HG02885 (cell line): ENCODE data around the gene CACNG7.
A peak's percentile ranks its signal among the peaks of the same experiment; 100 is the strongest.
"Not testable (repeated sequence)": the region's sequence is repeated elsewhere in the genome, so short reads cannot be mapped to it uniquely, and the experiment has no call there.

Experiments
- ATAC-seq: cut with Tn5 transposase; IDR thresholded peaks from one replicate; pipeline ENCODE4 v1.9.1; 2021; ENCODE audit warnings: mild to moderate bottlenecking; ENCODE audit not compliant: unreplicated experiment, poor library complexity

The CACNG7 gene, protein sequence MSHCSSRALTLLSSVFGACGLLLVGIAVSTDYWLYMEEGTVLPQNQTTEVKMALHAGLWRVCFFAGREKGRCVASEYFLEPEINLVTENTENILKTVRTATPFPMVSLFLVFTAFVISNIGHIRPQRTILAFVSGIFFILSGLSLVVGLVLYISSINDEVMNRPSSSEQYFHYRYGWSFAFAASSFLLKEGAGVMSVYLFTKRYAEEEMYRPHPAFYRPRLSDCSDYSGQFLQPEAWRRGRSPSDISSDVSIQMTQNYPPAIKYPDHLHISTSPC

DNA sequence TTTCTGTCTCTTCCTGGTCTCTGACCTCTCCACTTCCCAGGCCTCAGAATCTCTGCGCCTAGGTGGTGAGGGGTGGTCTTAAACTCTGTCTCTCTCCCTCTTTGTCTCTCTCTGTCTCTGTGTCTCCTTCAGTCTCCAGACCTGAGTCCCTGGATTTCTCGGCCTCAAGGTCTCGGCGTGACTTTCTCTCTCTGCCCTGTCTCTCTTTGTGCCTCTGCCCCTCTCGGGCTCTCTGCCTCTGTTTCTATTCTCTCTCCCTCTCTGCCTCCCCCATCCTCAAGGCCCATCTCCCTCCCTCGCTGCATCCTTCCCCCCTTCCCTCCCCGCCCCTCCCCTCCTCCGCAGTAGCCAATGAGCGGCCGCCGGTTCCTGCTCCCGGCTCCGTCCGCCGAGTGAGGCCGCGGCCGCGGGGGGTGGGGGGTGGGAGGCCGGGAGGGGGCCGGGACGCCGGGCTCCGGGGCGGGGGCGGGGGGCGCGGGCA lies at the start of gene CACNG7:
Gene CACNG7, plus strand, starts transcription at position 344 of the 481 bp plus-strand sequence. CDS start 3,554 bp downstream, outside the sequence.
- ATAC-seq: no peak

DNA sequence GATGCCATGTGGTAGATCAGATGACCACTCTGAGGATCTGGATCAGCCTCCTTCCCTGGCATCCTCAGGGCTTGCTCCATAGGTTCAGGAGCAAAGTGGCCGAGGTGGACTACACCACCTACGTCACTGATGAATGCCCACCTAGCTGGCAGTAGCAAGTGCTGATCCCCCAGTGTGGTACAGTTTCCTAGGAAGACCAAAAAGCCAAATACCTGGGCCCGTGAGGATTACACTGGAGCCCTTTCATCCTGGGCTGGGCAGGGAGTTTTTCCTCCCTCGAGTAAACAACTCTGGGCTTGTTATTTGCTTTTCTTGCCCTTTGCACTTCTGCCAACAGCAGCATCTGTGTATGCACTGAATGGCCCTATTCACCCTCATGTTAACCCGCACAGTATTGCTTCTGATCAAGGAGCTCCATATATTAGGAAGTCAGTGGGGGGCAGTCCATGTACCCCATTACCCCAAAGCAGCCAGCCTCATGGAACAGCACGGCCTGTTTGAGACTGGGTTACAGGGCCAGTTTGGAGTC lies 44.7 kb upstream of the CACNG7 start:
- ATAC-seq: no peak

DNA sequence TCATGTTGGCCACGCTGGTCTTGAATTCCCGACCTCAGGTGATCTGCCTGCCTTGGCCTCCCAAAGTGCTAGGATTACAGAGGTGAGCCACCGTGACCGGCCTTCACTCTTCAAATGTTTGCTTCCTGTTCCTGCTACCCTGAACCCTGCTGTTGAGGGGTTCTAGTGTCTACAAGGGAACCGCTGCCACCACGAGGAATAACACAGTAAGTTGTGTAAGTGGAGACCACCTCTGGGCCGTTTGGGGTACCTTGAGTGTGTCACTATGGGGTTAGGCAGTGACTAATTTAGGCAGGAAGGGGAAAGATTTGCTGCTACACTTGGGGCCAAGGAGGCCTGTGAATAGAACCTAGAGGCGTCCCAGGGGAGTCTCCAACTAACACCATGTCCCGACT lies 43.6 kb upstream of the CACNG7 start:
- ATAC-seq: no peak

DNA sequence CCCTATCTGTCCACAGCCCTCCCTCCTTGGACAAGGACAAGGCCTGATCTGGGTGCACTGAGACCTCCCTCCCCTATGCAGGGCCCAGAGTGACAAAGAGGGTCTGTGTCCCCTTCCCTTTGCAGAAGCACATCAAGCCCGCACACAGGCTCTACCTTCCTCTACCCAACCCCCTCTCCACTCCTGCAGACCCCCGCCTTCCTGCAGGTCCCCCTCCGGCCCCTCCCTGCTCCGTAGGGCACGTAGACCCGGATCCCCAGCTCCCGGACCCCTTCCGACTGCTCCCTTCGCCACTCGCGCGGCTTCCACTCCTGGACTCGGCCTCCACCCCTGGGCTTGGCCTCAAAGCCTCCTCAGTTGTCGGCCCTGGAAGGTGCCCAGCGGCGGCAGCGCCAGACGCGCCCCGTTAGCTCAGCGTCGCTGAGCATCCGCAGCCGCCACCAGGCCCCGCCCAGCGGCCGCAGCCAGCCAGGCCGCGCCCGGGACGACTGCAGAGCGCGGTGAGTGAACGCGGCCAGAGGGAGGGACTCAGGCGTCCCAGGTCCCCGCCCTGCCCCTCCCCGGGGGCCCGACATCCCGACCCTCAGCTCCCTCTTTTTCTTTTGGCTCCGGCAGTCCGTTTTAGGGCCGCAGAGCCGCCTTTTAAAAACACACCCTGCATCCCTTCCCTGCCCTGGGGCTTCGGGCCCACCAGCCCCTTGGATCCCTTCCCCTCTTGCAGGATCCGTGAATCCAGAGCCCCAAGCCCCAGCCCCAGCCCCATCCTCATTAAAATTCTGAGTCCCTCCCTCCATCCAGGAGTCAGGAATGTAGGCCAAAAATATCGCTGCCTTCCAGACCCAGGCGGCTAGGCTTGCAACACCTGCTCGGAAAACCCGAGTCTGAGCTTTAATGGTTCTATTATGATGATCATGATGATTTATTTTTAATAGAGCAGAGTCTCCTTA lies 42.9 kb upstream of the CACNG7 start:
- ATAC-seq: no peak

DNA sequence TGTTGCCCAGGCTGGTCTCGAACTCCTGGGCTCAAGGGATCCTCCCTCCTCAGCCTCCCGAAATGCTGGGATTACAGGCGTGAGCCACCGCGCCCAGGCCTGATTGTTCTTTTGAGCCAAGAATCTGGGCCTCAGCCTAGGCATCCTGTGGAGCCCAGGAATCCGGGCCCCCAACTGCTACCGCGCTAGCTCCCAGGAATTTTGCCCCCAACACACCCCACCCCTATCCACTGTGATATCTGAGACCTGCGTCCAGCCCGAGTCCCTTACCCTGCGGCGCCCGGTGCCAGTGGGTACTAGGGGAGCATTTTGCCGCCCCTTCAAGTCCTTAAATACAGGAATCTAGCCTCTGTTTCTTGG lies 42.2 kb upstream of the CACNG7 start:
- ATAC-seq: no peak

DNA sequence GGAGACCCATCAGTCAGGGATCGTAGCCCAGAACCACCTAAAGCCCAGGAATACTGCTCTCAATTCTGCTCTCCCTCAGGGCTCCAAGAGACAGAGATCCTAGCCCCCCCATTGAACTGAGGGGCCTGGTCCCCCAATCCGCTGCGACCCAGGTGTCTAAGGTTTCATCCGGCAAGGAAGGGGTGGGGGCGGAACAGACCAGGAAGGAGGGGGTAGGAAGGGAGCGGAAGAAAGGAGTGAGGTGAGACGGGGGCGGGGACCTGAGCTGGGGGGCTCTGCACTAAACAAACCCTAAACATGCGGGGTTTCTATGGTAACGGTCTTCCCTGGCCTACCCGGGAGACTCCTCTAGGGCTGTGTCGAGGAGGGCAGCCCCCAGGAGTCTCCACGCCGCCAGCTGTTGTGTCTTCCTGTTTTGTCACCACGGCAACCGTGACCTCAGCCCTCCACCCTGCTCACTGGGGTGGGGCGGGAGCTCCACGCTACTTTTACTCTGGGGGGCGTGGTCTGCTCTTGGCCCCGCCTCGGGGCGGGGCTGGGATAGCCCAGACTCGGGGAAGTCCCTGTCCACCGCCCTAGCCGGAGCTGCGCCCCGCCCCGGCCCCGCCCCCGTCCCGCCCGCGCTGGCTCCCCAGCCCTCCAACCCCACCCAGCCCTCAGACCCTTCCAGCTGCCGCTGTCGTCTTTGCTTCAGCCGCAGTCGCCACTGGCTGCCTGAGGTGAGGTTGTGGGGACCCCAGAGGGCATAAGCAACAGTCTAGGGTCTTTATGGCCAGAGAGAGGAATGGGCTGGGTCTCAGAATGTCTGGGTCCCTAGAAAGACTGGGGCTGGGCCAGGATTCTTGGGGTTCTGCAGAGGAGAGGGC lies 41.6 kb upstream of the CACNG7 start, which contains the start of gene MYADM:
Gene MYADM, plus strand, starts transcription at position 659 of the 866 bp plus-strand sequence. CDS start 5,647 bp downstream, outside the sequence.
- ATAC-seq: peak; percentile 41

DNA sequence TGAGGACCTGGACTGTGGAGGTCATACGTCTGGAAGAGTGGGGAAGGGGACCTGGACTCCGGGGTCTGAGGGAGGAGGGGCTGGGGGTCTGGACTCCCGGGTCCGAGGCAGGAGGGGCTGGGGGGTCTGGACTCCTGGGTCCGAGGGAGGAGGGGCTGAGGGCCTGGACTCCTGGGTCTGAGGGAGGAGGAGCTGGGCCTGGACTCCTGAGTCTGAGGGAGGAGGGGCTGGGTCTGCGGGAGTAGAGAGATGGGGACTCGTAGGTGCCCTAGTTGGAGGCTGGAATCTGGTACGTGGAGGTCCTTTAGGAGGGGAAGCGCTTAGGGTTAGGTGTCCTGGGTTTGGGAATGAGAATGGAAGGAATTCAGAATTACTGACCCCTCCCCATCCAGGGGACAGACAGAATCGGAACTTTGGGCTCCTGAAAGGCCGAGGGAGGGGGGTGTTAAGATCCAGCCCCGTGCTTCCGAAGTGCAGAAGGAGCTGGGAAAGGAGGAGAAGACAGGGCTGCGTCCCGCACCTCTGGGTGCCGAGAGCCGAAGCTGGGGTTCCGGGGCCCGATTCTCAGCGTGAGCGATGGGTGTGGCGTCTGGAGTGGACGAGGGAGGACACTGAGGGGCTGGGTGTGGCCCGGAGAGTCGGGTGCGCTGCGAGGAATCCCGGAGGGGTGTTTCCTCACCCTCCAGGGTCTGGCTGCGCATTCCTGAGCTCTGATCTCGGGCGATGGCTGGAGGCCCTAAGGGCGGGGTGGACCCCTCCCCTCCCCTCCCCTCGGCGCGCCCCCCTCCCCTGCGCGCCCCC lies 40.8 kb upstream of the CACNG7 start:
- no peak for ATAC-seq

DNA sequence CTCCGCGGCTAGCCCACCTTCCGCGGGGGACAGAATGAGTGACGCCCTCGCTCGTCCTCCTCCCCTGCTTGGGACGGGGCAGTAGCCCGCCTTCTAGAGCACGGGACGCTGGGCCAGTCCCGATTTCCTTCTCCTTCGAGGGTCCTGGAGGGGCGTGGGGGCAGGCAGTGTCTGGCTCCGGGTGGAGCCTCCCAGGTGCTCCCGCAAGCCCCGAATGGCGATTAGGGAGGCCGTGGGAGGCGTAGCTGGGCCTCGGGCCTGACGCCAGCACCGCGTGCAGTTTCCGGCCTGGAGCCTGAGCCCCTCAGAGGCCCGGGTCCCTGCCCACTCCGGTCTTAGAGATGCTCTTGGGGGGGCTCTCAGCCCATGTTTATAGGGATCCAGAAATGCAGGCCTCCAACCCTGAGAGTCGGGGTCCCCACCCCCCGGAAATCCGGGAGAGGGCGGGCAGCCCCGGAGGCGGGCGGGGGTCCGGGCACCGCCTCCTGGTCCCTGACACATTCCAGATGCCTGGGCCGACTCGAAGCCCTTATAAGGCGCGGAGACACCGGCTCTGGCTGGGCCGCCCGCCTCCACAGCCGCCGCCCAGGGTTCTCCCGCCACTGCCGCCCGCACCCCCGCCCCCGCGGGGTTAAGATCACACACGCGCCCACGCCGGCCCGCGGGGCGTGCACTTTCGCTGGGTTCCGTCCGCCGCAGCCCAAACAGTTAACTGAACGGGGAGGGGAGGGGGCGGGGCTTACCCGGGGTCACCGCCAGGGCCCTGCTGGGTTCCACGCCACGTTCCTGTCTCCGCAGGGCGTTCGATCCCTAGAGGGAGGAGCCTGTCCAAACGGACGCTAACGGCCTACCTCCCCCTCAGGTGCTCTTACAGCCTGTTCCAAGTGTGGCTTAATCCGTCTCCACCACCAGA lies 39.9 kb upstream of the CACNG7 start:
- ATAC-seq: no peak

DNA sequence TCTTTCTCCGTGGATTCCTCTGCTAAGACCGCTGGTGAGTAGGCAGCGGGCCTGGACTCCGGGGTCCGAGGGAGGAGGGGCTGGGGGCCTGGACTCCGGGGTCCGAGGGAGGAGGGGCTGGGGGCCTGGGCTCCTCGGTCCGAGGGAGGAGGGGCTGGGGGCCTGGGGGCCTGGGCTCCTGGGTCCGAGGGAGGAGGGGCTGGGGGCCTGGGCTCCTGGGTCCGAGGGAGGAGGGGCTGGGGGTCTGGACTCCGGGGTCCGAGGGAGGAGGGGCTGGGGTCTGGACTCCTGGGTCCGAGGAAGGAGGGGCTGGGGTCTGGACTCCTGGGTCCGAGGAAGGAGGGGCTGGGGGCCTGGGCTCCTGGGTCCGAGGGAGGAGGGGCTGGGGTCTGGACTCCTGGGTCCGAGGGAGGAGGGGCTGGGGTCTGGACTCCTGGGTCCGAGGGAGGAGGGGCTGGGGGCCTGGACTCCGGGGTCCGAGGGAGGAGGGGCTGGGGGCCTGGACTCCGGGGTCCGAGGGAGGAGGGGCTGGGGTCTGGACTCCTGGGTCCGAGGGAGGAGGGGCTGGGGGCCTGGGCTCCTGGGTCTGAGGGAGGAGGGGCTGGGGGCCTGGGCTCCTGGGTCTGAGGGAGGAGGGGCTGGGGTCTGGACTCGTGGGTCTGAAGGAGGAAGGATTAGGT lies 39.1 kb upstream of the CACNG7 start:
- ATAC-seq: not testable (repeated sequence)

DNA sequence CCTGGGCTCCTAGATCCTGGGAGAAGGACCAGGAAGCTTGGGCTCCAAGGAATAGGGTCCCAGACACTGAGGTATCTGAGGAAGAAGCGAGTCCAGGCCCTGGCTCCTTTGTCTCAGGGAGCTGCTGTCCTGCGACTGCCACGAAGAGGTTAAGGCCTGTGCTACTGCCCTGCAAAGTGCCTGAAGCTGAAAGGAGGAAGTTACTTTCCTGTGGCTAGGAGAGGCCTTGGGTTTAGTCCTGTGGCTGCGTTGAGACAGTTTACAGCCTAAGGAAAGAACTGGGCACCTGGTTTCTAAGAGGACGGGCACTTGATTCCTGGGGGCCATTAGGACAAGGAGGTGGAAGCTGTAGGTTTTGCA lies 38.6 kb upstream of the CACNG7 start:
- no peak for ATAC-seq

DNA sequence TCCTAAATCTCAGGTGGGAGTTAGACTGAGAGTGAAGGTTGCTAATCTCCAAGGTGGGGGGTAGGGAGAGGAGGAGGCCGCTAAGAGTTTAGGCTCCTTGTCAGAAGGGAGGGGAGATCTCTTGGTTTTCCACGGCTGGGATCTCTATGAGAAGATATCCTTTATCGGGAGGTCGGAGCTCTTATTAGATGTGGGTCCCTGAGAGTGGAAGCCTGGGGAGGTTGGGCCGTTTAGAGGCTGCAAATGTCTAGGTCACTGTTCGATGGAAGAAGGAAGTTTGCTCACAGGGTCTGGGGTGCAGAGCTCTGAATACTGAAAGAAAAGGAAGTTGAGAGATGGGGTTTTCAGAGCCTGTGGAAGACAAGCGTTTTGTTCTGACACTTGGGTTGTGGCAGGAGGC lies 37.6 kb upstream of the CACNG7 start:
- ATAC-seq: no peak

DNA sequence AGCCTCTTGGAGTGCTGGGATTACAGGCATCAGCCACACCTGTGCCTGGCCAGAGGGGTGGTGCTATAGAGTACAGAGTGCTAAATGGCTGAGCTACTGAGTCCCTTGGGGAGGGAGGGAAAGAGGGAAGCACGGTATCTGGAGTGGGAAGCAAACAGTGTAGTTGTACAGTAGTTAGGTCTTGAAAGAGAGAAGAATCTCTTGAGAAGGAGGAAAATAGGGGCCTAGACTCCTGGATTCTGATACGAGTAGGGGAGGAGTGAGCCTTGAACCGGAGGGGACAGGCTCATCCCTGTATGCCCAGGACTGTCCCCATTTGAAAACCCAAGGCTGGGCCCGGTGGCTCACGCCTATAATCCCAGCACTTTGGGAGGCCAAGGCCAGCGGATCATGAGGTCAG lies 36.3 kb upstream of the CACNG7 start:
- no peak for ATAC-seq

DNA sequence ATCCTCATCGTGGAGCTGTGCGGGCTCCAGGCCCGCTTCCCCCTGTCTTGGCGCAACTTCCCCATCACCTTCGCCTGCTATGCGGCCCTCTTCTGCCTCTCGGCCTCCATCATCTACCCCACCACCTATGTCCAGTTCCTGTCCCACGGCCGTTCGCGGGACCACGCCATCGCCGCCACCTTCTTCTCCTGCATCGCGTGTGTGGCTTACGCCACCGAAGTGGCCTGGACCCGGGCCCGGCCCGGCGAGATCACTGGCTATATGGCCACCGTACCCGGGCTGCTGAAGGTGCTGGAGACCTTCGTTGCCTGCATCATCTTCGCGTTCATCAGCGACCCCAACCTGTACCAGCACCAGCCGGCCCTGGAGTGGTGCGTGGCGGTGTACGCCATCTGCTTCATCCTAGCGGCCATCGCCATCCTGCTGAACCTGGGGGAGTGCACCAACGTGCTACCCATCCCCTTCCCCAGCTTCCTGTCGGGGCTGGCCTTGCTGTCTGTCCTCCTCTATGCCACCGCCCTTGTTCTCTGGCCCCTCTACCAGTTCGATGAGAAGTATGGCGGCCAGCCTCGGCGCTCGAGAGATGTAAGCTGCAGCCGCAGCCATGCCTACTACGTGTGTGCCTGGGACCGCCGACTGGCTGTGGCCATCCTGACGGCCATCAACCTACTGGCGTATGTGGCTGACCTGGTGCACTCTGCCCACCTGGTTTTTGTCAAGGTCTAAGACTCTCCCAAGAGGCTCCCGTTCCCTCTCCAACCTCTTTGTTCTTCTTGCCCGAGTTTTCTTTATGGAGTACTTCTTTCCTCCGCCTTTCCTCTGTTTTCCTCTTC lies 35.1 kb upstream of the CACNG7 start:
- no peak for ATAC-seq

DNA sequence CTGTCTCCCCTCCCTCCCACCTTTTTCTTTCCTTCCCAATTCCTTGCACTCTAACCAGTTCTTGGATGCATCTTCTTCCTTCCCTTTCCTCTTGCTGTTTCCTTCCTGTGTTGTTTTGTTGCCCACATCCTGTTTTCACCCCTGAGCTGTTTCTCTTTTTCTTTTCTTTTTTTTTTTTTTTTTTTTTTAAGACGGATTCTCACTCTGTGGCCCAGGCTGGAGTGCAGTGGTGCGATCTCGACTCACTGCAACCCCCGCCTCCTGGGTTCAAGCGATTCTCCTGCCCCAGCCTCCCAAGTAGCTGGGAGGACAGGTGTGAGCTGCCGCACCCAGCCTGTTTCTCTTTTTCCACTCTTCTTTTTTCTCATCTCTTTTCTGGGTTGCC lies 34.5 kb upstream of the CACNG7 start:
- no peak for ATAC-seq

DNA sequence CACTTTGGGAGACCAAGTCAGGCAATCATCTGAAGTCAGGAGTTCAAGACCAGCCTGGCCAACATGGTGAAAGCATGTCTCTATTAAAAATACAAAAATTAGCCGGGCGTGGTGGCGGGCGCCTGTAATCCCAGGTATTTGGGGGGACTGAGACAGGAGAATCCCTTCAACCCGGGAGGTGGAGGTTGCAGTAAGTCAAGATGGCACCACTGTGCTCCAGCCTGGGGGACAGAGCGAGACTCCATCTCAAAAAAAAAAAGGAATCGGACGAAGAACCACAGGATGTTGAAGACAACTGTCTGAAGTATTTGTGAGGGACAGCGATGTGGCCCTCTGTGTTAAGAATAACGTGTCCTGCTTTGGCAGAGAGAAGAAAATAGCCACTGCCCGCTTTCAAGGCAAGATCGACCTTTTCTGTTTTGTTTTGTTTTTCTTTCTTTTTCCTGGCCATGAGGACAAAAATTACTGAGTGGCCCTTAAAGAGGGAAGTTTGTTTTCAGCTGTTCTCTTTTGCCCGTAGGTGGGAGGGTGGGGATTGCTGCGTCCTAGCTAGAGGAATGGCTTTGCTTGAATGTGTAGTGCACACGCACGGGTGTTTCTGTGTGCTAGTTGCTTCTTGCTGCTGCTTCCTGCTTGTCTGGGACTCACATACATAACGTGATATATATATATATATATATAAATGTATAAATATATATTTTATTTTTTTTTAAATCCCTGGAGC lies 33.3 kb upstream of the CACNG7 start:
- ATAC-seq: no peak

DNA sequence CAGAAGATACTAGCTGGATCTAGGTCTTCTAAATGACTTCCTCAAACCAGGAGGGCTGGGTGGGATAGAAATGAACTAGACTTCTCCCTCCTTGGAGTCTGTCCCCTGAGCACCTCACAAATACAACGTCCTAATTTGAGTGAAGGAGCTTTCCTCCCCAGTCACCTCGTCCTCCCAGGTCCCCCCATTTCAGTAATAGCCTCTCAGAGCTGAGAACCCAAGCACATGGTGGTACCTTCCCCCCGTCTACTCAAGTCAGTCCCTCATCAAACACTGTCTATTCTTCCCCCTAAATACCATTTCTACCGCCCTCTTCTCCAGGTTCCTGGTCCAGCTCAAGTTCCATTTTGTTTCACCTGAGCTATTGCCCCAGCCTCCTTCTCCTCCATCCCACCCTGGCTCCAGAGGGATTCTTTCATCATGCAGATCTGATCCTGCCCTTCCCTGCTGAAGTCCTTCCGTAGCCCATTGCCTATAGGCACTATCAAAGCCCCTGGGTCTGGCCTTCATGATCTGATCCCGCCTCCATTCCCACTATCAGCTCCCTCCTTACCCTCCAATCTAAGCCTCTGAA lies 32.3 kb upstream of the CACNG7 start:
- ATAC-seq: no peak
